ENCODE measurements around the gene OCA2.
"Not testable (repeated sequence)": the region's sequence is repeated elsewhere in the genome, so short reads cannot be mapped to it uniquely, and the experiment has no call there.

Gene OCA2

GRCh38 chr15:27848936-27849335, 250.2 kb downstream of the OCA2 start:
- not testable (repeated sequence) for H3K9ac ChIP-seq (ENCODE audit: low read length); H3K36me3 ChIP-seq (ENCODE audit: control insufficient read depth in 1 of 2, insufficient read depth in 2 of 2, low read depth in 1 of 2, low read length in 2 of 2); H4K91ac ChIP-seq (ENCODE audit: low read length); H3K27me3 ChIP-seq (ENCODE audit: control insufficient read depth in 1 of 2, insufficient read depth in 1 of 2, low read length in 2 of 2); H2BK12ac ChIP-seq (ENCODE audit: low read length in 2 of 2); H3K79me1 ChIP-seq (replicated peaks; ENCODE audit: low read length, poor library complexity, severe bottlenecking); H3K4me2 ChIP-seq (ENCODE audit: low read length, poor library complexity, severe bottlenecking); H3K4me3 ChIP-seq (ENCODE audit: insufficient read depth in 1 of 2, low read depth in 1 of 2, low read length in 2 of 2); H3K18ac ChIP-seq (ENCODE audit: low read depth in 1 of 2, low read length in 2 of 2); H2AK5ac ChIP-seq (ENCODE audit: low read length, severe bottlenecking); H3K9me3 ChIP-seq (ENCODE audit: control insufficient read depth, low read length); H3K4ac ChIP-seq (ENCODE audit: low read depth in 1 of 2, low read length in 2 of 2); H4K8ac ChIP-seq (ENCODE audit: low read length); H2AFZ ChIP-seq (ENCODE audit: low read depth, low read length); H3K4me1 ChIP-seq (ENCODE audit: control insufficient read depth, insufficient read depth, low read depth, low read length); H2BK5ac ChIP-seq (ENCODE audit: low read depth, low read length, poor library complexity, severe bottlenecking); H3K14ac ChIP-seq (ENCODE audit: low read length in 2 of 2); H2BK120ac ChIP-seq (ENCODE audit: low read depth, low read length); H2BK15ac ChIP-seq (ENCODE audit: low read depth, poor library complexity, severe bottlenecking); DNase-seq; H3K27ac ChIP-seq (ENCODE audit: low read length, poor library complexity, severe bottlenecking); H3K23ac ChIP-seq (ENCODE audit: low read length in 2 of 2)
- WGBS, result 61% methylated on average over 5 of the region's 5 CpGs

GRCh38 chr15:27847775-27848710, 251.1 kb downstream of the OCA2 start:
- Histone ChIP-seq H4K8ac (ENCODE audit: low read length) (no peak overlapping the region), H4K91ac (ENCODE audit: low read length) (no peak overlapping the region), H3K36me3 (ENCODE audit: control insufficient read depth in 1 of 2, insufficient read depth in 2 of 2, low read depth in 1 of 2, low read length in 2 of 2) (no peaks in the 10 kb centered on the region), H2AK5ac (ENCODE audit: low read length, severe bottlenecking) (no peak overlapping the region), H3K14ac (ENCODE audit: low read length in 2 of 2) (no peak overlapping the region), H3K4me2 (ENCODE audit: low read length, poor library complexity, severe bottlenecking) (no peak overlapping the region), H3K4me3 (ENCODE audit: insufficient read depth in 1 of 2, low read depth in 1 of 2, low read length in 2 of 2) (no peak overlapping the region), H2AFZ (ENCODE audit: low read depth, low read length) (no peak overlapping the region), H3K27me3 (ENCODE audit: control insufficient read depth in 1 of 2, insufficient read depth in 1 of 2, low read length in 2 of 2) (no peaks in the 10 kb centered on the region), H3K18ac (ENCODE audit: low read depth in 1 of 2, low read length in 2 of 2) (no peak overlapping the region), H2BK15ac (ENCODE audit: low read depth, poor library complexity, severe bottlenecking) (no peak overlapping the region), H3K9ac (ENCODE audit: low read length) (no peak overlapping the region), H3K4ac (ENCODE audit: low read depth in 1 of 2, low read length in 2 of 2) (no peak overlapping the region), H3K9me3 (ENCODE audit: control insufficient read depth, low read length) (peaks cover 6% of the 10 kb centered on the region), H2BK120ac (ENCODE audit: low read depth, low read length) (no peak overlapping the region), H3K23ac (ENCODE audit: low read length in 2 of 2) (no peak overlapping the region), H3K79me1 (replicated peaks; ENCODE audit: low read length, poor library complexity, severe bottlenecking) (no peaks in the 10 kb centered on the region), H2BK12ac (ENCODE audit: low read length in 2 of 2) (no peak overlapping the region), H3K4me1 (ENCODE audit: control insufficient read depth, insufficient read depth, low read depth, low read length) (peaks cover 8% of the 10 kb centered on the region), H3K27ac (ENCODE audit: low read length, poor library complexity, severe bottlenecking) (no peak overlapping the region), H2BK5ac (ENCODE audit: low read depth, low read length, poor library complexity, severe bottlenecking) (no peak overlapping the region)
- 82% methylated on average over 15 of the region's 15 CpGs for WGBS
- DNase-seq, result no peak

GRCh38 chr15:27846722-27847395, 252.3 kb downstream of the OCA2 start:
- no peak overlapping the region for H3K23ac ChIP-seq (ENCODE audit: low read length in 2 of 2)
- no peak overlapping the region for H4K8ac ChIP-seq (ENCODE audit: low read length)
- H2AK5ac ChIP-seq (ENCODE audit: low read length, severe bottlenecking), result no peak overlapping the region
- H3K18ac ChIP-seq (ENCODE audit: low read depth in 1 of 2, low read length in 2 of 2), result no peak overlapping the region
- peaks cover 8% of the 10 kb centered on the region for H3K4me1 ChIP-seq (ENCODE audit: control insufficient read depth, insufficient read depth, low read depth, low read length)
- H3K79me1 ChIP-seq (replicated peaks; ENCODE audit: low read length, poor library complexity, severe bottlenecking), result no peaks in the 10 kb centered on the region
- H3K36me3 ChIP-seq (ENCODE audit: control insufficient read depth in 1 of 2, insufficient read depth in 2 of 2, low read depth in 1 of 2, low read length in 2 of 2), result no peaks in the 10 kb centered on the region
- H3K4me2 ChIP-seq (ENCODE audit: low read length, poor library complexity, severe bottlenecking), result no peak overlapping the region
- no peak for DNase-seq
- H3K27me3 ChIP-seq (ENCODE audit: control insufficient read depth in 1 of 2, insufficient read depth in 1 of 2, low read length in 2 of 2), result no peaks in the 10 kb centered on the region
- no peak overlapping the region for H2BK12ac ChIP-seq (ENCODE audit: low read length in 2 of 2)
- no peak overlapping the region for H4K91ac ChIP-seq (ENCODE audit: low read length)
- H2AFZ ChIP-seq (ENCODE audit: low read depth, low read length), result no peak overlapping the region
- H2BK5ac ChIP-seq (ENCODE audit: low read depth, low read length, poor library complexity, severe bottlenecking), result no peak overlapping the region
- no peak overlapping the region for H2BK120ac ChIP-seq (ENCODE audit: low read depth, low read length)
- H3K4me3 ChIP-seq (ENCODE audit: insufficient read depth in 1 of 2, low read depth in 1 of 2, low read length in 2 of 2), result no peak overlapping the region
- H3K27ac ChIP-seq (ENCODE audit: low read length, poor library complexity, severe bottlenecking), result no peak overlapping the region
- H3K9me3 ChIP-seq (ENCODE audit: control insufficient read depth, low read length), result peaks cover 6% of the 10 kb centered on the region
- no peak overlapping the region for H2BK15ac ChIP-seq (ENCODE audit: low read depth, poor library complexity, severe bottlenecking)
- H3K4ac ChIP-seq (ENCODE audit: low read depth in 1 of 2, low read length in 2 of 2), result no peak overlapping the region
- 76% methylated on average over 10 of the region's 10 CpGs for WGBS
- no peak overlapping the region for H3K14ac ChIP-seq (ENCODE audit: low read length in 2 of 2)
- no peak overlapping the region for H3K9ac ChIP-seq (ENCODE audit: low read length)
